Measurements from ENCODE around the gene TUNAR.

DNA sequence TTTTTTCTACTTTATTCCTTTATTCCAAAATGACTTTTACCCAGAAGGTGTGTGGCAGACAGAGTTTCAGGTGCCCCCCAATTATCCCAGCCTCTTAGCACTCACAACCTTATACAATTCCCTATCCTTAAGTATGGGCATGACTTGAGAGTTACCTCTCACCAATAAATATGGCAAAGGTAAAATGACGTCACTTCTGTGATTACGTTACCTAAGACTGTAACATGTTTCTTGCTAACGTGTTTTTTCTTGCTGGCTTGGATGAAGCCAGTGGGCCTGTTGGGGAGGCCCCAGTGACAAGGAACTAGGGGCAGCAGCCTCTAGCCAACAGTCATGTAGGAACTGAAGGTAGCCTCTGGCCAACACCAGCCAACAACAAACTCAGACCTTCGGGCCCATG, 13.3 kb upstream of the TUNAR start:
- TF ChIP-seq, protein P1, sequence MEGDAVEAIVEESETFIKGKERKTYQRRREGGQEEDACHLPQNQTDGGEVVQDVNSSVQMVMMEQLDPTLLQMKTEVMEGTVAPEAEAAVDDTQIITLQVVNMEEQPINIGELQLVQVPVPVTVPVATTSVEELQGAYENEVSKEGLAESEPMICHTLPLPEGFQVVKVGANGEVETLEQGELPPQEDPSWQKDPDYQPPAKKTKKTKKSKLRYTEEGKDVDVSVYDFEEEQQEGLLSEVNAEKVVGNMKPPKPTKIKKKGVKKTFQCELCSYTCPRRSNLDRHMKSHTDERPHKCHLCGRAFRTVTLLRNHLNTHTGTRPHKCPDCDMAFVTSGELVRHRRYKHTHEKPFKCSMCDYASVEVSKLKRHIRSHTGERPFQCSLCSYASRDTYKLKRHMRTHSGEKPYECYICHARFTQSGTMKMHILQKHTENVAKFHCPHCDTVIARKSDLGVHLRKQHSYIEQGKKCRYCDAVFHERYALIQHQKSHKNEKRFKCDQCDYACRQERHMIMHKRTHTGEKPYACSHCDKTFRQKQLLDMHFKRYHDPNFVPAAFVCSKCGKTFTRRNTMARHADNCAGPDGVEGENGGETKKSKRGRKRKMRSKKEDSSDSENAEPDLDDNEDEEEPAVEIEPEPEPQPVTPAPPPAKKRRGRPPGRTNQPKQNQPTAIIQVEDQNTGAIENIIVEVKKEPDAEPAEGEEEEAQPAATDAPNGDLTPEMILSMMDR (IDR thresholded peaks at IDR 0.05) = no peak
- TF ChIP-seq POLR2AphosphoS5 (IDR thresholded peaks at IDR 0.05) = no peak

All from esophagus muscularis mucosa (tissue), 3 donors.